GM19240 (cell line): ENCODE data around the gene SEMA4G.
A peak's percentile ranks its signal among the peaks of the same experiment; 100 is the strongest.

Experiments
- DNase-seq: peaks from one replicate; pipeline ENCODE4 v3.0.0; 2011; ENCODE audit warnings: low spot score; ENCODE audit not compliant: insufficient read length

SEMA4G gene

DNA sequence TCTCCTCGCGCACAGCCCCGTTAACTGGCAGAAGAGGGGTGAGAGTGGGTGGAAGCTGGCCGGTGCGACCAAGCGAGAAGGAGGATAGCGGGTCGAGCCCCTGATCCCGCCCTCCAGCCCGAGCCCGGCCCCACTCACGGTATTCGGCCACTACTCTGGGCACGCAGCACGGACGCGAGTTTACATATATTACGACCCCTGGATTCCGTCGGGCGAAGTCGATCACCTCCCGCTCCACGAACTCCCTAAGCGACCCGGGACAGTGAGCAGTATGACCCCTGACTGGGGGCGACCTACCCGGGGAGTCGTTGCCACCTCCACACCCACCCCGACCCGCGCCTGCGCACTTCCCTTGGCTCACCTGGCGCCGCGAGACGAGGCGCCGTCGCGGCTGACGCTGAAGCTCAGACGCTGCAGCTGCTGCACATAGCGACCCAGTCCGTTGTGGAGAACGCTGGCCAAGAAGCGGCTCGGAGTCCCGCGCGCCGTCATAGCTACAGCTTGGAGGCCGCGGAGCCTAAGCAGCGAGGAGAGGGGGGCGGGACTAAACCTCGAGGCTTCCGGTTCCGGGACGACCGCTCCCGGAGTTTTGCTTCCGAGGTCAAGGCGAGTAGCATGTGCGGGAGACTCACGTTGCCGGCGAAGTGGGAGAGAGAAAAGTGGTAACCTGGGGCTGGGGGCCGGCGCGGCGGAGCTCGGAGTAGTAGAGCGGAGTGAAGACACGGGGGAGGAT lies 17.8 kb downstream of the SEMA4G start, which contains the start of the genes MRPL43 and TWNK:
MRPL43 (minus strand) TSS at position 546 of the 733 bp plus-strand sequence; CDS start at position 492, 54 bp downstream.
TWNK (plus strand) TSS at position 592 of the 733 bp plus-strand sequence. CDS start 668 bp downstream, outside the sequence.
- peak; percentile 87 for DNase-seq

DNA sequence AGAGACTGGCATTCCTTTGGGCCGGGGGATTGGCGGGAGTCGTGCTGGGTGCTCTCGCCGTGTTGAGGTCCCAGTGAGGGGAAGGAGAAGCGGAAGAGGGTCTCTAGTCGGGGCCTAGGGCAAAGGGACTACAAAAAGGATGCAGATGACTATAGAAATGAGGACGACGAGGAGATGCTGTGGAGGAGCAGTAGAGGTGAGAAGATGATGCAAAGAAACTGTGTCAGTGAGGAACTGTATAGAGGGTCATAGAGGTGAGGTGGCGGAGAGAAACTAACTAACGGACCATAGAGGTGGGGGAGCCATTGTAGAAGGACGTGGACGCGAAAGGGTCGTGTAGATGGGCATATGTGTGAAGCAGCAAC lies 18.4 kb downstream of the SEMA4G start:
- no peak for DNase-seq

DNA sequence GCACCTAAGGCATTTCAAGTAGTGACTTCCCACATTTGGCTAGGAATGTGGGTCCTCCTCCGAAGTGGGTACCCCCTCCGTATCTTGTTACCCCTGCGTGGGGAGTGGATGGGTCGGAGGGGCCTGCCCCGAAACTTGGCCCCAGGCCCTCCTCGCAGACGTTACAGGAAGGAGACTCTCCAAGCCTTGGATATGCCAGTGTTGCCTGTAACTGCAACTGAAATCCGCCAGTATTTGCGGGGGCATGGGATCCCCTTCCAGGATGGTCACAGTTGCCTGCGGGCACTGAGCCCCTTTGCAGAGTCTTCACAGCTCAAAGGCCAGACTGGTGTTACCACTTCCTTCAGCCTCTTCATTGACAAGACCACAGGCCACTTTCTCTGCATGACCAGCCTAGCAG lies 18.9 kb downstream of the SEMA4G start:
- no peak for DNase-seq

DNA sequence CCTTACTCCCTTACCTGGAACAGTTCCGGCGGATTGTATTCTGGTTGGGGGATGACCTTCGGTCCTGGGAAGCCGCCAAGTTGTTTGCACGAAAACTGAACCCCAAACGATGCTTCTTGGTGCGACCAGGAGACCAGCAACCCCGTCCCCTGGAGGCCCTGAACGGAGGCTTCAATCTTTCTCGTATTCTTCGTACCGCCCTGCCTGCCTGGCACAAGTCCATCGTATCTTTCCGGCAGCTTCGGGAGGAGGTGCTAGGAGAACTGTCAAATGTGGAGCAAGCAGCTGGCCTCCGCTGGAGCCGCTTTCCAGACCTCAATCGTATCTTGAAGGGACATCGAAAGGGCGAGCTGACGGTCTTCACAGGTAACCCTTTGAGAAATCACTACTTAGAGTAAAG lies 19.8 kb downstream of the SEMA4G start:
- DNase-seq, result no peak

DNA sequence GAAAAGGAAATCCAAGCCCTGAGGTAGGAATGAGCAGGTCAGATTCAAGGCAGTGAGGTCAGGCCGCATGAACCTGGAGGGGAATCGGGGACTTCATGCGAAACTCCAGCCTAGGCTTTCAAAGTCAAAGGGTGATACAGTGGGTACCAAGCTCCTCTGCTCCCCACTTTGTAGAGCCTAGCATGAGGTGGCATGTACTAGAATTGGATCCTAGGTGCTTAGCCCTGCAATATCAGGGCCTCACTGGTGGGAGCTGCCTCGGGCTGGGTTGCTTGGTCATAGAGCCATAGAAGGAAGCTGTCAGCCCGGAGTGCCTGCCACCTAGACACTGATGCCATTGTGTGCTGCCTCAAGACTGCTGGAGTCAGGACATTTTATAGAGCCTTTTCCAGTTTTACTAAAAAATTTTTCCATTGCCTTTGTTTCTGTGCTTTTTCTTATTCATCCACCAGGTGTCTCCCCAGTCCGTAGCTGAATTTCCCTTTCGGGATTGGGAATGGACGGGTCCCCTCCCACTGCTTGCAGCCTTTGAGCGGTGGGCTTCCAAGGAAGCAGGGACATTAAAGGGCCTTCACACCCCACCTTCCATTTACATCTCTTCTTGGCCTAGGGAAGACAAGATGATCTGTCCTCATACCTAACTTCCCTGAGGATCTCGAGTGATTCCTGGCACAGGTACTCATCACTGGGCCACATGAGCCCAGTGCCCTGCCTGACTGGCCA lies 24.8 kb downstream of the SEMA4G start:
- DNase-seq, result no peak

DNA sequence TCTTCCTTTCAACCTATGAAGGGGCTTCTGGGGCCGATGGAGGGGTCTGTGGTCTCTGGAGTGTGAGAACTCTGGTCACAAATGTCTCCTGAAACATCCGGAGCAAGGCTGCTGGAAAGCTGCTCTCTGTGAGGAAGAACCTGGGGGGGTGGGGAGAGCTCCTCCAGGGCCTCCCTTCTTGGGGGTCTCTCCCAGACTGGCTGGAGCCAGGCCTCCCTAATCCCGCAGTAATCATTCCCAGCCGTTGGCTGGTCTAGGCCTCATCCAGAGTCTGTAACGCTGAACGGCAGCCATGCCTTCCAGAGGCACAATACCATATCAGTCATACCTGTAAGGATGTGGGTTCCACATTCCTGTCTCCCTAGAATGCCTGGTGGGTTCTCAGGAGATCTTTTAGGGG lies 25.9 kb downstream of the SEMA4G start:
- DNase-seq, result no peak

DNA sequence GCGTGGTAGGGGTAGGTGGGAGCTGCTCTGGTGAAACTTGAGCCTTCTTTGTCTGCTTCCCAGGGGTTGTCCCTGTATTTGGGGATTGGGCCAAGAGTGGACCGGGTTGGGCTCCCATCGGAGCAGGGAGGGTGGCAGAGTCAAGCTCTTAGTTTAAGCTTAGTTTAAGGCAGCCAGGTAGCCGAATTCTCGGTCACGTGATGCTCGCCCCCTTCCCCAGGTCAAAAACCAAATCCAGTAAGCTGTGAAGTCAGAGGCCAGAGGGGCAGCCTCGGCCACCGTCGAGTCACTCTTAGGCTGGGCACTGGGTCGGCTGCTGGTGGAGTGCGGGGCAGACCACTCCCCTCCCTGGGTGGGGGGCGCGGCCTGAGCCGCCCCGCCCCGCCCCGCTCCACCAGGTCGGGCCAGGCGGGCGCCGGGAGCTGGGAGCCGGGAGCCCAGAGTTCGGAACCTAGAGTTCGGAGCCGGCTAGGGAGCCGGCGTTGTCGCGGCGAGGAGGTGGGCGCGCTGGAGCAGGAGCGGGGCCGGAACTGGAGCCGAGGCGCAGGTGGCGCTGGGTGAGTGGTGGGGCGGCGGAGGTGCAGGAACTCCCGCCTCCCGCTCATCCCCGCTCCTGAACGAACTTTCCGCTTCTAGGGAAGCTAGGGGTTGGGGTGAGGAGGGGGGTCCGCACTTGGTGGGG lies 27.5 kb downstream of the SEMA4G start:
- no peak for DNase-seq

DNA sequence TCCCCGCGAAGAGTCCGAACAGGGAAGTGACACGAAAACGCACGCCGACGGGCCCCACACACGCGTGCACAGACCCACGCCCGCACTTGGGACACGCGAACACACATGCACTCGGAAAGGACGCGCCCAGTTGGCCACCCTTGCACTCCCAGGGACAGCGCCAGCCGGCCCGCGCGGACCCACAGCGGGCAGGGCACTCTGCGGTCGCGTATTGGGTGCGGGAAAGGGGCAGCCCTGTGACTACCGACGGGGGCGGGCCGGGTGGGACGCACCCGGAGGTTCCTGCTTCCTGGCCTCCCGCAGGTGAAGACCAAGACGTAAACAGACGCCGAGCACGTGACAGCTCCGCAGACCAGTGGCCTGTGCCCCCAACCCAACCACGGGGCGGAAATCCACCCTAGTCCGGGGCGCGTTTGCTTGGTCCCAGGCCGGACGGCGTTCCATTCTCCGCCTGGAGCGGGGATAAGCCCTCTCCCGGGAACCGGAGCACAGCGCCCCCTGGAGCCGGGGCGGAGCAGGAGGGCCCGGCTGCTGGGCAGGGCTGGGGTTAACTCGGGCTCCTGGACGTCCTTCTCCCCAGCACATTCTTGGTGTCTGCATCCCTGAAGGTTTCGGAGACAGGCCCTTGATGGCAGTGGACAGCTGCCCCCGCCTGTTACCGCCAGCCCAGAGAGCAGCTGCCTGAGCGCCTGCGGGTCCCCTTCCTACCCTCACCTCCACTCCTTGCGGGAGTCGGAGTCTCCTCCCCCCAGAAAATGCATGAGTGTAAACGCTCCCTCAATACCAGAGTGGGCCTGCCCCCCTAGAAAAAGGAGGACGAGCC lies 28.3 kb downstream of the SEMA4G start:
- DNase-seq, result peak; percentile 71

DNA sequence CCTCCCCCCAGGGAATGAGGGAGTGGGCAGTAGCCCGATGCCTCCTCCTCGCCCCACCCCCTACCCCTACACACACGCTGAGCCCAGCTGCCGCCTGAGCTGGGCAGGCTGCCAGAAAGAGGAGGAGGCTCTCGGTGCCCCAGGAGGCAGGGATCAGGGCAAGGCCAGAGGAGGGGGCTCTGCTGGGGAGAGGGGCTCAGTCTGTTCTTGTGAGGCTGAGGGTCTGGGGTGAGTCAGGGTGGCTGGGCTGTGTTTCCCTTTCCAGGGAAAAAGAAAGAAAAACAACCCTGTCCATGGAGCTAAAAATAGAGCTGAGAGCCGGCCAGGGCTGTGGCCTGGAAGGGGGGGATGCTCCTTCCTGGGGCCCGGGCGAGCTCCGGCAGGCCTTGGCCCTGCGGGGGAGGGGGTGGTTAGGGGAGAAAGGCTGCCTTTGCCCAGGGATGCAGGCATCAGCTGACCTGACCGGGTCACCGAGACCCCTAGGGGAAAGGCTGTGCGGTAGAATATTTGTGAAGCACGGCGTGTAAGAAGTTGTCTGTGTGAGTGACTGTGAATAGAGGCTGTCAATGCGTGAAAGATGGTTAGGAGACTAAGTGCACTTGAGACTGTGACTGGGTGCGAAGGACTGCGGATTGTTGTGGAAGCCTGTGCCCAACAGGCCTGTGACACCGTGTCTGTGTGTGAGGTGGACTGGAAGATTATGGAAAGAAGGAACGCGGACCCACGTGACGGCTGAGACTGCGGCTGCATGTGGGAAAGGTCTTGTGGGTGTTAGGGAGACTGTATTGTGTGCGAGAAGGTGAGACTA lies 29.1 kb downstream of the SEMA4G start:
- DNase-seq, result peak; percentile 78

DNA sequence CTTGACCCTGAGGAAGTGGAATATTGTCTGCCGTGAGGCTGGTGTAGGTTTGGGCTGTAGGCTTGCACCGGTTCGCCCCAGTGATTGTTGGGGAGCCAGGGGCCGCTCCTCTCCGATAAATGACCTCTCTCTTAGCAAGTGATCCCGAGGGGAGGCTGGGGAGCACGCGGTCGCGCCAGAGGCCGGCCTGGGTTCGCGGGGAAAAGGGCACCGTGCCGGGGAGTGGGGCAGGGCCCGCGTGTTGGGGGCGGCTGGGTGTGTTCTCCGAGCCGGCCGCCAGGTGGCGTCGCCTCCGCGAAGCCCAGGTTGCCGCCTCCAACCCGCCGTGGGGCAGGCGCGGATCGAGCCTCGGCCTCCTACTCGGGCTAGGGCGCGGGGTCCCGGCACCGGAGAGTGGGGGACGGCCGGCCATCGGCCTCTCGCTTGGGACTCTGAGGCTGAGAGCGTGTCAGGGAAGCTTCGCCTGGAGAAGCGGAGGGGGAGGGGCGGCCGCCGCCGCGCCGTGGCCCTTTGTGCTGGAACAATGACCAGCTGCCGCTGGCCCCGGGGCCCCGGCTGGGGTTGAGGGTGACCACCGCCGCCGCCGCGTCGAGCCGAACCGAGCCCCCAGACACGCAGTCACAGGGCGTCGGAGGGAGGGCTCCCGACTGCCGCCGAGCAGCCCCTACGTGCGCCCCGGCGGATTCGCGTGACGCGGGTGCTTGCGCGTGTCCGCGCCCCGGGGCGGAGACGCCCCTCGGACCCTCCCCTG lies 29.9 kb downstream of the SEMA4G start:
- peak; percentile 97 for DNase-seq

DNA sequence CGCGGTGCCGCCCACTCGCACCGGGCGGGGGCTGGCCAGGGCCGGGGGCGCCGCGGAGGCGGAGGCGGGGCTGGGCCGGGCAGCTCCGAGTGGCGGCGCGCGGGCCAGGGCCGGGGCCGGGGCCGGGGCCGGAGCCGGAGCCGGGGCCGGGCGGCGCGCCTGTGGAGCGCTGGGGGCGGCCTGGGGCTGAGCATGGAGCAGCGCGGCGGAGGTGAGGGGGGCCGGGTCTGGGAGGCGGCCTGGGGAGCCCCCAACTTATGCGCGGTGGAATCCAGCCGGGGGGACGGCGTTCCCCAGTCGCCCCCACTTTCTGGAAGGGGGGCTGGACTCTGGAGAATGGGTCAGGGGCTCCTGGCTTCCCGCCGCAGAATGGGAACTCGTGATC lies 30.4 kb downstream of the SEMA4G start, which contains the start of gene LZTS2:
LZTS2 (plus strand) TSS at position 67 of the 385 bp plus-strand sequence. CDS start 2,731 bp downstream, outside the sequence.
- no peak for DNase-seq

DNA sequence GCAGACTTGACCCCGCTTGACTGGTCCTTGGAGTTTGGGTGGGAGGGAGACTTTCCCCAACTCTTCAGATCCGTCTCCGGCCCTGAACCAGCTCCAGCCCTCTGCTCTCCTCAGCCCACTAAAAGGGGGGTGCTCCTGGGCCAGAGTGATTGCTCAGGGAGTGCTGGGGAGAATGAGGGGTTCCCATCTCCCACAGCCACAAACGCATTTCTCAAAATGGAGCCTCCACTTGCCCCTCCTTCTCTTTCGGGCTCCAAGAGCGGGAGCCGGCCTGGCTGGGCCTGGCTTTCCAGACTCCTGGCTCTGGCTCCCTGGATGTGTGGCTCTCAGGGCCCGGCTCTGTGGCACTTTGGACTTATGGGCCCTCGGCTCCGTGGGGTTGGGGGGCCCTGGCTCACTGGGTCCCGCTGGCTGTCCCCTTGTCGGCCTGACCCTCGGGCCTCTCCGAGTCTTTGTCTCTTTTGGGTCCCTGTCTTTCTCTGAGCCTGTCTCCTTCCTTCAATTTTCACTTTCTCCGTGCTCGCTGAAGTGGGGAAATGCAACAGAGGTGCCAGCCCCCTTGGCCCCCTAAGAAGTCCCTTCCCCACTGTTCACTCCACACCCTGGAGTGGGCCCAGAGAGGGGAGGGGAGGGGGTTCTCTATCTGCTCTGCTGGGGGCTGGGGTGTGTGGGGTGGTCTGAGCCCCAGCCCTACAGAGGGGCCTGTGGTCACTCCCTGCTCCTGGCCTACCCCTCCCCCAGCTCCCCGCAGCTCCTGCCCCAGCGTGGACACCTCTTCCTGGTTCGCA lies 31.0 kb downstream of the SEMA4G start:
- no peak for DNase-seq

DNA sequence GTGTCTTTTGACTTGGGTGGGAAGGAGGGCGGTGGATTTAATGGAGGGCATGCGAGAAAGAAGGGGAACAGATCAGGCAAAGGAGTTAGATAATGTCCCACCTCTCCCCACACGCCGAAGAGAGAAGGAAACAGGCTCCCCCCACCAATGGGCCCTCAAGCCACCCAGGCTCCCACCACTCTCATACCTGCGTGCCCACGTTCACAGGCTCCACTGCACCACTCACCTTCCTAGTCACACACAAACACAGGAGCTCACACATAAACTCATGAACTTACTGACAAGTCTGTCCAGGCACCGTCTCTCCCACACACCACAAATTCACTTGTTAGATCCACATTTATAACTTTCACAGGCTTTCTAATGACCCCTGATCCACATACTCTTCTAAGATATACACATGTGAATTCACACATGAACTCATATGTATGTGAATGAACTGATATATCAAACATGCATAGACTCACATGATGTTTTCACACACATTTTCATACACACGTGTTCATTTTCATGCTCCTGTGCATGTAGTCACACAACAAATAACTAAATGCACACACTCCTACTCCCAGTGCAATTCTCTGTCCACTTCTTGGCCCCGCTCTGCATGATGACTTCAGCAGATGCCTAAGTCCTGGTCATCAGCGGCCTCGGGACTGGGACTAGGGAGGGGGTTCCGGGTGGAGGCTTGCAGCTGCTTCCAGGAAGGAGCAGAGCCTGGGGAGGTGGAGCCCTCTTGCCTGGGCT lies 31.8 kb downstream of the SEMA4G start:
- no peak for DNase-seq

DNA sequence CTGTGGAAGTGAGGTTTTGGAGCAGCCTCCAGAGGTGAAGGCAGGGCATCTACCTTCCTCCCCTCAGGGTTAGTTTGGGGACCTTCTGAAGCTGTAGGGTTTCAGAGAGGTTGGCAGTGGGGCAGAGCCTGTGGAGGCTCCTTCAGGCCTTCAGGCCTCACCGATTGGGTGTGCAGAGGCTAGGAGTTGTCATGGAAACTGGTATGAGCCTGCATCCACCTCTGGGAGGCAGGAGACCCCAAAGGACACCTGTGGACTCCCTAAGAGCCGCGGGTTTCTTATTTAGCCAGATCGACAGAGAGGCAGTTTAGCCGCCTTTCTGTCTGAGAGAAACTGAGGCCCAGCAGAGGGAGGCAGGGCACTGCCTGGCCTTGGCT lies 32.3 kb downstream of the SEMA4G start:
- no peak for DNase-seq

DNA sequence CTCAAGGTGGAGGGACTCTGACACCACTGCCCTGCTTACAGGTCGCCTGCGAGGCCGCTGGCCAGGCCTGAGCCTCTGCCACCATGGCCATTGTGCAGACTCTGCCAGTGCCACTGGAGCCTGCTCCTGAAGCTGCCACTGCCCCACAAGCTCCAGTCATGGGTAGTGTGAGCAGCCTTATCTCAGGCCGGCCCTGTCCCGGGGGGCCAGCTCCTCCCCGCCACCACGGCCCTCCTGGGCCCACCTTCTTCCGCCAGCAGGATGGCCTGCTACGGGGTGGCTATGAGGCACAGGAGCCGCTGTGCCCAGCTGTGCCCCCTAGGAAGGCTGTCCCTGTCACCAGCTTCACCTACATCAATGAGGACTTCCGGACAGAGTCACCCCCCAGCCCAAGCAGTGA lies 33.2 kb downstream of the SEMA4G start:
- no peak for DNase-seq

DNA sequence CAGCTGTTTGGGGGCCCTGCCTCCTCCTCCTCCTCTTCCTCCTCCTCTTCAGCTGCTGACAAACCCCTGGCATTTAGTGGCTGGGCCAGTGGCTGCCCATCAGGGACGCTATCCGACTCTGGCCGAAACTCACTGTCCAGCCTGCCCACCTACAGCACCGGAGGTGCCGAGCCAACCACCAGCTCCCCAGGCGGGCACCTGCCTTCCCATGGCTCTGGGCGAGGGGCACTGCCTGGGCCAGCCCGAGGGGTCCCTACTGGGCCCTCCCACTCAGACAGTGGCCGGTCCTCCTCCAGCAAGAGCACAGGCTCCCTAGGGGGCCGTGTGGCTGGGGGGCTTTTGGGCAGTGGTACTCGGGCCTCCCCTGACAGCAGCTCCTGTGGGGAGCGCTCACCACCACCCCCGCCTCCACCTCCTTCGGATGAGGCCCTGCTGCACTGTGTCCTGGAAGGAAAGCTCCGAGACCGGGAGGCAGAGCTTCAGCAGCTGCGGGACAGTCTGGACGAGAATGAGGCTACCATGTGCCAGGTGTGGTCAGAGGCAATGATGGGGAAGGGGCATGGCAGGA lies 34.4 kb downstream of the SEMA4G start:
- no peak for DNase-seq

DNA sequence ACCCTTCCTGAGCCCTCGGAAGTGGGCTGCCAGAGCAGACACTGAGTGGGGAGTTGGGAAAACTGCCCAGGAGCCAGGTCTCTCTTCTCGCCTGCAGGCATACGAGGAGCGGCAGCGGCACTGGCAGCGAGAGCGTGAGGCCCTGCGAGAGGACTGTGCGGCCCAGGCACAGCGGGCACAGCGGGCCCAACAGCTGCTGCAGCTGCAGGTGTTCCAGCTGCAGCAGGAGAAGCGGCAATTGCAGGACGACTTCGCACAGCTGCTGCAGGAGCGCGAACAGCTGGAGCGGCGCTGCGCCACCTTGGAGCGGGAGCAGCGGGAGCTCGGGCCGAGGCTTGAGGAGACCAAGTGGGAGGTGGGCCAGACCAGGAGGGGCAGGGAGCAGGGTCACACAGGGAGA lies 36.1 kb downstream of the SEMA4G start:
- no peak for DNase-seq
